GM12878 (cell line): Measurements from ENCODE around the gene RNLS. TPM values are rescaled to one million over a fixed set of nuclear protein-coding genes. Genes with fewer than 3 reads are reported as not detected.

Source experiments
- ATAC-seq: fragments of 200-7000 bp; cut with Tn5 transposase; 3 replicates; pipeline ENCODE4 v1.9.1; 2020; ENCODE audit warnings: mild to moderate bottlenecking, moderate library complexity
- BruUV-seq: library from RNA; stranded (reverse); fragments of 400-500 nt; replicated peaks from 2 replicates; lab custom pipeline; 2021; lab: Mats Ljungman, UMichigan
- CTCF ChIA-PET: fragments of 300-600 bp; sonication (Branson Sonifier 250); formaldehyde crosslinking; extraction: SDS; loops from one replicate; lab custom pipeline; 2021; ENCODE audit warnings: inconsistent platforms; lab: Yijun Ruan, JAX
- POLR2A ChIA-PET: fragments of 350-600 bp; formaldehyde crosslinking; extraction: SDS; loops from one replicate; lab custom pipeline; 2021; ENCODE audit warnings: inconsistent platforms; lab: Charles Lee
- RAD21 ChIA-PET: fragments of 300-600 bp; sonication (Branson Sonifier 250); formaldehyde crosslinking; loops from one replicate; lab custom pipeline; 2023; ENCODE audit warnings: antibody characterized with exemption; ENCODE audit not compliant: unreplicated experiment; lab: Charles Lee
- SMC1A ChIA-PET: fragments of 300-600 bp; sonication (Branson Sonifier 250); formaldehyde crosslinking; loops from one replicate; lab custom pipeline; 2023; ENCODE audit not compliant: unreplicated experiment, uncharacterized antibody; lab: Charles Lee
- DNase-seq: peaks from one replicate; pipeline ENCODE4 v3.0.0-alpha.2; 2011; ENCODE audit warnings: low read depth, low spot score
- FAIRE-seq: peaks from 3 replicates; lab custom pipeline; 2011; peaks lifted over from hg19 to GRCh38; lab: Jason Lieb, UNC
- H2AFZ ChIP-seq: 2 replicates; pipeline ENCODE4 v1.6.0; 2011; ENCODE audit warnings: low read depth, low read length, control low read depth; ENCODE audit not compliant: control insufficient read depth
- H3K27ac ChIP-seq: 2 replicates; pipeline ENCODE4 v1.5.1; 2011; ENCODE audit warnings: control low read depth; ENCODE audit not compliant: control insufficient read depth, insufficient read depth
- H3K27me3 ChIP-seq, 2 experiments: replicated peaks in 1 of 2; 2 replicates each; pipeline versions ENCODE4 v1.6.0 to v1.6.1; 2011; ENCODE audit warnings: low read length in 1 of 2; ENCODE audit not compliant: control insufficient read depth in 2 of 2, insufficient read depth in 2 of 2
- H3K36me3 ChIP-seq, 2 experiments: 2 replicates each; pipeline ENCODE4 v1.5.1; 2011; ENCODE audit warnings: low read length in 1 of 2; ENCODE audit not compliant: control insufficient read depth in 2 of 2, insufficient read depth in 2 of 2
- H3K4me1 ChIP-seq: 2 replicates; pipeline ENCODE4 v1.6.1; 2011; ENCODE audit warnings: mild to moderate bottlenecking, low read length, moderate library complexity, mixed read lengths; ENCODE audit not compliant: control insufficient read depth, insufficient read depth
- H3K4me2 ChIP-seq: 2 replicates; pipeline ENCODE4 v1.6.0; 2011; ENCODE audit warnings: control low read depth; ENCODE audit not compliant: control insufficient read depth, insufficient read depth
- H3K4me3 ChIP-seq: fragments of 200-600 bp; sonication (generic); 2 replicates; pipeline ENCODE4 v1.5.1; 2016
- H3K79me2 ChIP-seq: 2 replicates; pipeline ENCODE4 v1.6.0; 2011; ENCODE audit warnings: low read length; ENCODE audit not compliant: control insufficient read depth, insufficient read depth
- H3K9ac ChIP-seq: 2 replicates; pipeline ENCODE4 v1.8.0; 2011; ENCODE audit warnings: low read length, control low read depth, mixed read lengths; ENCODE audit not compliant: control insufficient read depth, insufficient read depth
- H3K9me3 ChIP-seq: replicated peaks from 3 replicates; pipeline ENCODE4 v1.5.1; 2011; ENCODE audit warnings: mild to moderate bottlenecking, low read length; ENCODE audit not compliant: control insufficient read depth, insufficient read depth
- H4K20me1 ChIP-seq: 2 replicates; pipeline ENCODE4 v1.6.0; 2011; ENCODE audit not compliant: control insufficient read depth, insufficient read depth
- CTCF ChIP-seq, 3 experiments: IDR thresholded peaks in 2 of 3; conservative IDR thresholded peaks in 1 of 3; 2 replicates each; pipeline ENCODE4 v1.5.1; 2011; ENCODE audit warnings: low read depth in 3 of 3, low read length in 3 of 3, mild to moderate bottlenecking in 3 of 3, control low read depth in 2 of 3, moderate library complexity in 2 of 3, inconsistent platforms in 1 of 3, mixed read lengths in 1 of 3; ENCODE audit not compliant: control insufficient read depth in 2 of 3, insufficient read depth in 1 of 3; ENCODE audit errors: extremely low read depth in 1 of 3
- ELK1 ChIP-seq: IDR thresholded peaks from 2 replicates; pipeline ENCODE4 v1.6.1; 2012; ENCODE audit warnings: low read depth, low read length, improper control_type of control experiment
- EP300 ChIP-seq, 2 experiments: fragments of 150-350 bp in 1 of 2; IDR thresholded peaks; 2 replicates each; pipeline ENCODE4 v1.6.1; 2011 to 2012; ENCODE audit warnings: low read depth in 2 of 2, low read length in 2 of 2, borderline replicate concordance in 1 of 2, improper control_type of control experiment in 1 of 2, inconsistent platforms in 1 of 2; ENCODE audit not compliant: control insufficient read depth in 1 of 2
- FOXM1 ChIP-seq: IDR thresholded peaks from 2 replicates; pipeline ENCODE4 v1.6.1; 2012; ENCODE audit warnings: low read depth, mild to moderate bottlenecking, inconsistent platforms, low read length, moderate library complexity
- IKZF1 ChIP-seq: fragments of 450-650 bp; conservative IDR thresholded peaks from 2 replicates; pipeline ENCODE4 v1.6.1; 2017; ENCODE audit warnings: antibody characterized with exemption, mild to moderate bottlenecking
- JUNB ChIP-seq: IDR thresholded peaks from 2 replicates; pipeline ENCODE4 v1.6.1; 2016; ENCODE audit warnings: antibody characterized with exemption, mild to moderate bottlenecking
- KLF5 ChIP-seq: fragments of 450-650 bp; IDR thresholded peaks from 2 replicates; pipeline ENCODE4 v1.6.1; 2014; ENCODE audit warnings: mild to moderate bottlenecking; ENCODE audit not compliant: partially characterized antibody
- NFXL1 ChIP-seq: fragments of 450-650 bp; IDR thresholded peaks from 2 replicates; pipeline ENCODE4 v1.6.1; 2017; ENCODE audit warnings: antibody characterized with exemption, mild to moderate bottlenecking, borderline replicate concordance
- PAX5 ChIP-seq: IDR thresholded peaks from 2 replicates; pipeline ENCODE4 v1.6.1; 2011; ENCODE audit warnings: low read depth, low read length, borderline replicate concordance
- REST ChIP-seq: IDR thresholded peaks from 2 replicates; pipeline ENCODE4 v1.6.1; 2012; ENCODE audit warnings: mild to moderate bottlenecking, low read depth, low read length
- RFX5 ChIP-seq: IDR thresholded peaks from 2 replicates; pipeline ENCODE4 v1.6.1; 2011; ENCODE audit warnings: low read depth, low read length, improper control_type of control experiment
- SMAD1 ChIP-seq: fragments of 450-650 bp; IDR thresholded peaks from 2 replicates; pipeline ENCODE4 v1.6.1; 2018; ENCODE audit warnings: mild to moderate bottlenecking, low read depth; ENCODE audit not compliant: partially characterized antibody
- SMAD5 ChIP-seq: IDR thresholded peaks from 2 replicates; pipeline ENCODE4 v1.6.1; 2016; ENCODE audit warnings: antibody characterized with exemption, low read depth
- SUPT20H ChIP-seq: IDR thresholded peaks from 2 replicates; pipeline ENCODE4 v1.6.1; 2011; ENCODE audit warnings: low read depth, mild to moderate bottlenecking, low read length, moderate library complexity, borderline replicate concordance; ENCODE audit not compliant: control insufficient read depth
- ZNF384 ChIP-seq: IDR thresholded peaks from 2 replicates; pipeline ENCODE4 v1.6.1; 2012; ENCODE audit warnings: low read depth, mild to moderate bottlenecking, low read length, improper control_type of control experiment, borderline replicate concordance
- in situ Hi-C: fragments of 300-500 bp; cut with MboI; formaldehyde crosslinking; loops from 9 replicates; pipeline ENCODE4 v1.14.3; 2018; ENCODE audit warnings: mixed read lengths
- intact Hi-C: fragments of 100-400 bp; cut with micrococcal nuclease; formaldehyde crosslinking; loops from one replicate; pipeline ENCODE4 v1.14.2; 2022; ENCODE audit not compliant: unreplicated experiment
- polyA plus RNA-seq, 11 experiments: library from polyadenylated mRNA; depleted of rRNA in 4 of 11; unstranded in 6 of 11; stranded (reverse) in 5 of 11; fragments of >200 nt; fragmentation: Nextera tagmentation in 4 of 11; fragmentation: Illumina TruSeq in 1 of 11; extraction: Ambion mirVana in 4 of 11; extraction: Trizol in 1 of 11; gene quantifications; 1 replicate in 1 of 11; 2 replicates in 10 of 11; pipeline versions ENCODE4 v1.2.1 to v1.2.3, GENCODE V29; 2011 to 2016; ENCODE audit warnings: inconsistent platforms in 2 of 11, missing spikeins in 2 of 11, low read depth in 1 of 11
- total RNA-seq, 4 experiments: library from RNA; depleted of rRNA in 3 of 4; stranded (reverse); fragments of >200 nt in 3 of 4; fragmentation: Illumina TruSeq in 1 of 4; extraction: Trizol in 1 of 4; gene quantifications; 2 replicates each; pipeline versions ENCODE4 v1.2.1 to v1.2.3, GENCODE V29; 2013 to 2021

Gene RNLS
- total and polyA plus RNA-seq, 10 of the 15 experiments (the other 5 are each of a cell fraction or from before 2014, with no cell fraction given), result 3.4 to 6.7 (median 4.6) TPM

GRCh38 chr10:88624840-88625239 is 41.7 kb upstream of the RNLS start:
- ChIA-PET POLR2A (no interaction called here), CTCF (no interaction called here), SMC1A (no interaction called here), RAD21 (no interaction called here)
- no TSS peak for BruUV-seq
- ATAC-seq (no peak), FAIRE-seq (no peak), DNase-seq (no peak)
- no peaks in the 10 kb centered on the region for H3K9me3 ChIP-seq
- intact Hi-C loops, result no loop called here
- H3K4me1 ChIP-seq, result no peaks in the 10 kb centered on the region
- TF ChIP-seq RFX5 (no peak), SMAD5 (no peak), FOXM1 (no peak), ZNF384 (no peak), CTCF (IDR thresholded peaks at IDR 0.05 in 2 of 3, conservative IDR thresholded peaks at IDR 0.05 in 1 of 3; ENCODE audit: control insufficient read depth in 2 of 3, extremely low read depth in 1 of 3, insufficient read depth in 1 of 3, low read depth in 3 of 3, low read length in 3 of 3) (no peak), IKZF1 (no peak), ELK1 (no peak), NFXL1 (no peak), REST (no peak), SUPT20H (no peak), KLF5 (no peak), PAX5 (no peak), EP300 (IDR thresholded peaks at IDR 0.05; ENCODE audit: borderline replicate concordance in 1 of 2, control insufficient read depth in 1 of 2, low read depth in 2 of 2, low read length in 2 of 2) (no peak), SMAD1 (no peak), JUNB (no peak)
- H4K20me1 ChIP-seq, result no peaks in the 10 kb centered on the region
- in situ Hi-C loops, result no loop called here
- H3K4me2 ChIP-seq, result no peak overlapping the region
- no peaks in the 10 kb centered on the region for H3K36me3 ChIP-seq
- H3K4me3 ChIP-seq, result no peak overlapping the region
- H3K9ac ChIP-seq, result no peak overlapping the region
- H3K27me3 ChIP-seq, result no peaks in the 10 kb centered on the region
- no peak overlapping the region for H2AFZ ChIP-seq
- H3K27ac ChIP-seq, result no peak overlapping the region
- no peaks in the 10 kb centered on the region for H3K79me2 ChIP-seq
